GM23248 (cell line): ENCODE measurements around the gene ADAM33. TPM values are rescaled to one million over a fixed set of nuclear protein-coding genes. Genes with fewer than 3 reads are reported as not detected.

Source experiments
- DNase-seq: peaks from one replicate; pipeline ENCODE4 v3.0.0-alpha.2; 2015
- H2AFZ ChIP-seq: fragments of 200-600 bp; sonication (generic); 2 replicates; pipeline ENCODE4 v1.6.1; 2016; ENCODE audit warnings: antibody characterized with exemption
- H3F3A ChIP-seq: fragments of 200-600 bp; sonication (generic); 2 replicates; pipeline ENCODE4 v1.6.1; 2016; ENCODE audit warnings: mild to moderate bottlenecking, antibody characterized with exemption, mixed run types; ENCODE audit not compliant: insufficient read depth
- H3K27ac ChIP-seq: fragments of 200-600 bp; sonication (generic); 2 replicates; pipeline ENCODE4 v1.5.1; 2016; ENCODE audit warnings: mild to moderate bottlenecking
- H3K27me3 ChIP-seq: fragments of 200-600 bp; sonication (generic); replicated peaks from 2 replicates; pipeline ENCODE4 v1.6.1; 2016; ENCODE audit warnings: mild to moderate bottlenecking; ENCODE audit not compliant: insufficient read depth
- H3K36me3 ChIP-seq: fragments of 200-600 bp; sonication (generic); 2 replicates; pipeline ENCODE4 v1.6.1; 2016; ENCODE audit warnings: low read depth, mild to moderate bottlenecking
- H3K4me1 ChIP-seq: fragments of 200-600 bp; sonication (generic); 2 replicates; pipeline ENCODE4 v1.6.1; 2016; ENCODE audit warnings: mild to moderate bottlenecking; ENCODE audit not compliant: insufficient read depth
- H3K4me2 ChIP-seq: fragments of 200-600 bp; sonication (generic); one replicate; pipeline ENCODE4 v1.6.1; 2016; ENCODE audit warnings: mild to moderate bottlenecking; ENCODE audit not compliant: unreplicated experiment
- H3K4me3 ChIP-seq: fragments of 200-600 bp; sonication (generic); 2 replicates; pipeline ENCODE4 v1.5.1; 2016; ENCODE audit warnings: mild to moderate bottlenecking
- H3K79me2 ChIP-seq: fragments of 200-600 bp; sonication (generic); 2 replicates; pipeline ENCODE4 v1.6.1; 2016; ENCODE audit warnings: mild to moderate bottlenecking; ENCODE audit not compliant: insufficient read depth
- H3K9ac ChIP-seq: fragments of 200-600 bp; sonication (generic); 2 replicates; pipeline ENCODE4 v1.6.1; 2016; ENCODE audit warnings: mild to moderate bottlenecking
- H3K9me2 ChIP-seq: fragments of 200-600 bp; sonication (generic); 2 replicates; pipeline ENCODE4 v1.6.1; 2016; ENCODE audit warnings: mixed run types, mild to moderate bottlenecking, moderate library complexity; ENCODE audit not compliant: insufficient read depth
- H3K9me3 ChIP-seq: fragments of 200-600 bp; sonication (generic); one replicate; pipeline ENCODE4 v1.6.1; 2017; ENCODE audit warnings: low read depth
- H4K20me1 ChIP-seq: fragments of 200-600 bp; sonication (generic); 2 replicates; pipeline ENCODE4 v1.6.0; 2016; ENCODE audit not compliant: insufficient read depth
- EZH2 ChIP-seq: fragments of 200-600 bp; sonication (generic); IDR thresholded peaks from 2 replicates; pipeline ENCODE4 v1.6.1; 2018; ENCODE audit warnings: antibody characterized with exemption, mild to moderate bottlenecking; ENCODE audit not compliant: insufficient read depth, poor library complexity, severe bottlenecking
- EZH2phosphoT487 ChIP-seq: fragments of 200-600 bp; sonication (generic); IDR thresholded peaks from 2 replicates; pipeline ENCODE4 v1.6.1; 2018; ENCODE audit warnings: antibody characterized with exemption, moderate library complexity, mild to moderate bottlenecking, low read depth; ENCODE audit not compliant: insufficient read depth
- WGBS, 2 experiments: methylation state at CpG; one replicate each; pipeline ENCODE4 v1.1.6; 2015 to 2017; ENCODE audit warnings: low lambda C conversion rate in 2 of 2, low coverage in 1 of 2; ENCODE audit errors: missing lambda C conversion rate in 2 of 2; 5-methylcytosine and 5-hydroxymethylcytosine counted together
- in situ Hi-C: fragments of 300-500 bp; cut with MboI; formaldehyde crosslinking; loops from 2 replicates; pipeline ENCODE4 v1.15.0; 2020
- polyA plus RNA-seq: library from polyadenylated mRNA; unstranded; fragments of >200 nt; fragmentation: Nextera tagmentation; extraction: Ambion mirVana; gene quantifications from 2 replicates; pipeline ENCODE4 v1.2.1, GENCODE V29; 2016
- total RNA-seq: library from RNA; depleted of rRNA; stranded (reverse); fragments of >200 nt; shearing (Covaris generic); gene quantifications from 2 replicates; pipeline ENCODE4 v1.2.3, GENCODE V29; 2014

The ADAM33 gene
- total and polyA plus RNA-seq, 2 experiments from 2014 or later, result 22.6 to 53.1 TPM

GRCh38 chr20:3635346-3635745 is 46.5 kb downstream of the ADAM33 start:
- no peak for TF ChIP-seq EZH2phosphoT487
- no peak for TF ChIP-seq EZH2
- 76 to 83% methylated on average over 1 of the region's 1 CpG for WGBS, 2 experiments
- Histone ChIP-seq H3K27ac (no peak overlapping the region), H3K79me2 (no peaks in the 10 kb centered on the region), H3F3A (no peaks in the 10 kb centered on the region; the same call in 1 of the 2 replicates), H3K27me3 (no peaks in the 10 kb centered on the region), H3K9me2 (no peaks in the 10 kb centered on the region), H3K9me3 (no peaks in the 10 kb centered on the region), H3K4me3 (no peak overlapping the region), H3K4me1 (no peaks in the 10 kb centered on the region), H4K20me1 (no peaks in the 10 kb centered on the region), H3K9ac (no peak overlapping the region), H3K36me3 (peaks cover 18% of the 10 kb centered on the region), H3K4me2 (no peak overlapping the region), H2AFZ (no peak overlapping the region)
- in situ Hi-C loops, result no loop called here
- DNase-seq, result peak; percentile 43

- Histone ChIP-seq H3K9me2 (no peaks in the 10 kb centered on the region), H3K27ac (no peak overlapping the region), H3K79me2 (no peaks in the 10 kb centered on the region), H3F3A (no peaks in the 10 kb centered on the region), H2AFZ (no peak overlapping the region), H3K4me1 (no peaks in the 10 kb centered on the region), H3K9me3 (no peaks in the 10 kb centered on the region), H3K4me2 (no peak overlapping the region), H3K36me3 (peaks cover 7% of the 10 kb centered on the region; the same call in 1 of the 2 replicates), H4K20me1 (no peaks in the 10 kb centered on the region), H3K4me3 (no peak overlapping the region), H3K27me3 (no peaks in the 10 kb centered on the region), H3K9ac (no peak overlapping the region)
- TF ChIP-seq EZH2phosphoT487 (no peak), EZH2 (no peak)
- 79 to 82% methylated on average over 6 of the region's 6 CpGs for WGBS, 2 experiments
- in situ Hi-C loops, result no loop called here
- DNase-seq, result no peak
Observed at GRCh38 chr20:3633913-3634478, 47.8 kb downstream of the ADAM33 start.

- no peak for TF ChIP-seq EZH2phosphoT487
- no peak for TF ChIP-seq EZH2
- H3K9me2 ChIP-seq, result no peaks in the 10 kb centered on the region
- H3K36me3 ChIP-seq, result no peaks in the 10 kb centered on the region
- 76% methylated on average over 7 of the region's 7 CpGs for WGBS, 2 experiments
- no peaks in the 10 kb centered on the region for H4K20me1 ChIP-seq
- H3K4me3 ChIP-seq, result no peak overlapping the region
- no peaks in the 10 kb centered on the region for H3K9me3 ChIP-seq
- no peak overlapping the region for H2AFZ ChIP-seq
- no peak for DNase-seq
- no peak overlapping the region for H3K4me2 ChIP-seq
- H3K27me3 ChIP-seq, result no peaks in the 10 kb centered on the region
- no peak overlapping the region for H3K27ac ChIP-seq
- in situ Hi-C loops, result no loop called here
- no peak overlapping the region for H3K9ac ChIP-seq
- no peaks in the 10 kb centered on the region for H3K79me2 ChIP-seq
- H3K4me1 ChIP-seq, result no peaks in the 10 kb centered on the region
- H3F3A ChIP-seq, result no peaks in the 10 kb centered on the region
Observed at GRCh38 chr20:3632311-3633004, 49.4 kb downstream of the ADAM33 start.

GRCh38 chr20:3631534-3631933 is 50.3 kb downstream of the ADAM33 start:
- H3K36me3 ChIP-seq, result no peaks in the 10 kb centered on the region
- no peaks in the 10 kb centered on the region for H3K9me2 ChIP-seq
- no peaks in the 10 kb centered on the region for H3F3A ChIP-seq
- H3K27me3 ChIP-seq, result no peaks in the 10 kb centered on the region
- H3K4me1 ChIP-seq, result no peaks in the 10 kb centered on the region
- H2AFZ ChIP-seq, result no peak overlapping the region
- H3K9me3 ChIP-seq, result no peaks in the 10 kb centered on the region
- no peak overlapping the region for H3K27ac ChIP-seq
- in situ Hi-C loops, result no loop called here
- no peak overlapping the region for H3K4me2 ChIP-seq
- DNase-seq, result no peak
- H3K9ac ChIP-seq, result no peak overlapping the region
- no peak for TF ChIP-seq EZH2phosphoT487
- TF ChIP-seq EZH2, result no peak
- H4K20me1 ChIP-seq, result no peaks in the 10 kb centered on the region
- WGBS, 2 experiments, result 87 to 95% methylated on average over 5 of the region's 5 CpGs
- H3K4me3 ChIP-seq, result no peak overlapping the region
- no peaks in the 10 kb centered on the region for H3K79me2 ChIP-seq
